ENCODE measurements around the gene CDHR2.

CDHR2 gene

GRCh38 chr5:176644878-176645670 lies 95.9 kb downstream of the CDHR2 start:
- DNase-seq = no peak

Data from activated CD4-positive, CD25-positive, alpha-beta regulatory T cell treated with anti-CD3 and anti-CD28 coated beads, Interleukin-2, amount 50 U/mL, for 72 hours (primary cell).